Hematopoietic multipotent progenitor cell treated with erythropoietin and hydrocortisone succinate and interleukin-3 and kit ligand, for 17 days (in vitro differentiated cells): ENCODE results near the gene NOX5.
"Not testable (repeated sequence)": the region's sequence is repeated elsewhere in the genome, so short reads cannot be mapped to it uniquely, and the experiment has no call there.

Source experiments
- DNase-seq: peaks from one replicate; pipeline ENCODE4 v3.0.0-alpha.2; 2015; ENCODE audit warnings: low spot score

The NOX5 gene

GRCh38 chr15:69058830-69059556 is 44.5 kb downstream of the NOX5 start:
- DNase-seq = peak; percentile 86

DNA sequence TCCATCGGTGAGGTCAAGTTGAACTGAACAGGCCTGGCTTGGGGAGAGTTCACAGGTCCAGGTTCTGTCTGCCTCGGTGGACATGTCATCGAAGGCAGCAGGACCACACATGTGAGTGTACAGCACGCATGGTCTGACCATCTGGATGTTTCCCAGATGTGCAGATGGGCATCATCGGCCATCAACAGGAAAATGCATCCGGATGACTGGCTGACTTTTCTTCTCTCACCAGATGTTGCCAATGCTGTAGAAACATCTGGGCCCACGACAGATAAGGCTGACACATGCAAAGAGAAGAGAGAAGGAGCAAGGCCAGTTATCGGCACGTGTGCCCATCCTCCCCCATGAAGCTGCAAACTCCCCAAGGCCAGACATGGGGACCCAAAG is 45.1 kb downstream of the NOX5 start:
- peak; percentile 19 for DNase-seq

GRCh38 chr15:69060041-69060481 is 45.6 kb downstream of the NOX5 start:
- no peak for DNase-seq

DNA sequence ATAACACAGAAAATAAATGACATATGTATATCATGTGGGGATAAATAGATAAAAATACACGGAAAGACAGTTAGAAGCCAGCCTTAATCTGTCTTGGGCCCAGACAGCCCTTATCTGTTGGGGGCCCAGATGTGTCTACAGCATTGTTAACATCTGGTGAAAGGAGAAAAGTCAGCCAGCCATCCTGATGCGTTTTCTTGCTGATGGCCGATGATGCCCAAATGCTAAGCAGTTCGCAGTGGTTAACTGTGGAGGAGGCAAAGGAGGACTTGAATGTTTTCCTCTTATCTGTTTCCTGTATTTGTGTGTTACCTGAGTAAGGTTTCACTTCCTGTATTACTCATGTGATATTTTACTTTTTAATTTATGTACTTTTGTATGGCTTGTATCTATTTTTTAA is 46.2 kb downstream of the NOX5 start:
- DNase-seq = no peak

- DNase-seq = no peak
Observed at GRCh38 chr15:69061414-69061842, 46.9 kb downstream of the NOX5 start.

DNA sequence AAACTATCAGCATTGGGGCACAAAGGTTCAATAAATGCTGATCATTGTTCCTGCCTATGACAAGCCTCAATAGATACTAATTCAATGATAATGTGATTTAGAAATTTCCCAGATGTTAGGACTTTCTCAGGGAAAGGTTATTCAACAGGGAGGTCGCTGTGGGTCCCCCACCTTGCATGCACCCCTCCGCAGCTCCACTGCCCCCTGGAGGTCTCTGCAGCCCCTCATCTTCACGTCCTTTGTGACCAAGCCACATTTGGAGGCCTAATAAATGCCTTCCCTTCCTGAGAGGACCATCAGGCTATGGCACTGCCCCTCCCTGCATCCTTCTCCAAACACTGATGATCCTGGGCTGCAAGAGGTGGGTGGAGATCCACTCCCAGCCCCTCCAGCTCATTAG is 50.2 kb downstream of the NOX5 start:
- no peak for DNase-seq

DNA sequence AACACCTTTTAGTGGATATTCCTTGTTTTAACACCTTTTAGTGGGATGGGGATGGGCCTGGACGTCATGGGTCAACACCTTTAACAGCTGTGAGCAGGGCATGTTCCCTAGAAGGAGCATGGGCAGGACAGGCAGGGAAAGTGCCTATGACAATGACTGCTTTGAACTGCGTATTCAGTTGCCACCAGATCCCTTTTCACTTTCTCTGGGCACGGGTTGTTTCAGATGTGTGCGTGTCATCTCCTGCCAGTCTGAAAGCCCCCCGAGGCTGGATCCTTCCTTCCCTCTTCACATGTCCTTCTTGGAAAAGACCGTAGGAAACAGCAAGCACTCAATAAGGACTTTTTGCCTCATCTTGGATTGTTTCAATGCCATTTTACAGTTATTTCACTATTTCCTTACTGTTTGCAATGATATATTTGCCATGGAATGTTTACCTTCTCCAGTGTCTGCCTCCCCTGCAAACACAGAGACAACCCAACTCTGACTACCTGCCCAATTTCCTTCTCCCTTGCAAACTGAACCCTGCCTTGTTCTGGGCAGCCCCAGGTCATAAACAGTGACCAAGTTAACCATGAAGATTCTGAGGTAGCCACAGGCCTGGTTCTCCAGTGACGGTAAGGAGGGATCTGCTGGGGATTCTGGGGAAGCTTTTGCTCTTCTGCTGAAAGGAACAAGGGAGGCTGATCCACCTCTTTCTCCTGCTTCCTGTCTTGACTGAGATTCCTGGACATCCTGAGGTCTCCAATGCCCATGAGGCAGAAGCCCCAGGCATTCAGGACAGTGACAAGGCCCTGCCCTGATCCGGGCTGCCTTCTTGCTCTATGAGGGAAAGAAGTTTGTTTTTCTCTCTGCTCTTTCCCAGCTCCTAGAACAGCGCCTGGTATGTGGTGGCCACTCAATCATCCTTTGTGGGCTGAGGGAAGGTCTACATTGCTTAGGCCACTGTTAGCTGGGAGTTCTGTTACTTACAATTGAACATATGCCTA is 51.8 kb downstream of the NOX5 start:
- DNase-seq = no peak

GRCh38 chr15:69067296-69067695 is 52.8 kb downstream of the NOX5 start:
- no peak for DNase-seq

DNA sequence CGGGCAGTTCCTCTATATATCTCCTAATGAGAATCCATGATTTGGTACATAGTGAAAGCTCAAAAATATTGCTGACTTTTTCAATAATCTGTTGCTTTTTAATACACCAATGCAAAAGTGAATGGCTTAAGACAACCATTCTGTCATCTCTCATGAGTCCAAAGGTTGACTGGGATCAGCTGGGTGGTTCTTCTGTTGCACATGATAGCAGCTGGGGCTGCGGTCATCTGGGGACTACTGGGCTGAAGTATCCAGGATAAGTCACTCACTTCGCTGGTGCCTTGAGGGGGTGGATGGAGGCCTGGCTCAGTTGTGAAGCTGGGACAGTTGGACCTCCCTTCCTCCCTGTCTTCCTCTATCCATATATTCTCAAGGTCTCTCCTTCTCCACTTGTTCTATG is 53.7 kb downstream of the NOX5 start:
- no peak for DNase-seq

DNA sequence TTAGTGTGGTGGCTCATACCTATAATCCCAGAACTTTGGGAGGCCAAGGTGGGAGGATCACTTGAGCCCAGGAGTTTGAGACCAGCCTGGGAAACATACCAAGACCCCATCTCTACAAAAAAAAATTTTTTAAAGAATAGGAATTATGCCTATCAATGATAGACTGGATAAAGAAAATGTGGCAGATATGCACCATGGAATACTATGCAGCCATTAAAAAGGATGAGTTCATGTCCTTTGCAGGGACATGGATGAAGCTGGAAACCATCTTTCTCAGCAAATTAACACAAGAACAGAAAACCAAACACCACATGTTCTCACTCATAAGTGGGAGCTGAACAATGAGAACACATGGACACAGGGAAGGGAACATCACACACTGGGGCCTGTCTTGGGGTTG is 54.8 kb downstream of the NOX5 start:
- DNase-seq = not testable (repeated sequence)

- DNase-seq = no peak
Observed at GRCh38 chr15:69069996-69070395, 55.5 kb downstream of the NOX5 start.

DNA sequence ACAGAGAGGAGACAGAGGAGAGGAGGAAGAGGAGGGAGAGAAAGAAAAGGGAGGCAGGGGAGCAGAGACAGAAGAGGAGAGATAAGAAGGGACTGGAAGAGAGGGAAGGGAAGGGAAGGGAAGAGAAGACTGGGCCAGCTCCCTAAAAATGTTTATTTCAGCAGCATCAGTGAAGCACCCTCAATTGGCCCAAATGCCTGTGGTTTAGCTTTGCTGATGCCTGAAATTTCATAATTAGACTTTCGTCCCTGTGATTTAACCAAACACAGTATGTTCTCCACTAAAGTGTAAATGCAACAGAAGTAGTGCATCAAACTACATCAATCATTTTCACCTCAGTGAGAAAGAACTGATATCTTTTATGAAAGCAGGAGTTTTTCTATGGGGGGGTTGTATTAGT is 55.9 kb downstream of the NOX5 start:
- DNase-seq = no peak

GRCh38 chr15:69071260-69071659 is 56.8 kb downstream of the NOX5 start:
- no peak for DNase-seq

DNA sequence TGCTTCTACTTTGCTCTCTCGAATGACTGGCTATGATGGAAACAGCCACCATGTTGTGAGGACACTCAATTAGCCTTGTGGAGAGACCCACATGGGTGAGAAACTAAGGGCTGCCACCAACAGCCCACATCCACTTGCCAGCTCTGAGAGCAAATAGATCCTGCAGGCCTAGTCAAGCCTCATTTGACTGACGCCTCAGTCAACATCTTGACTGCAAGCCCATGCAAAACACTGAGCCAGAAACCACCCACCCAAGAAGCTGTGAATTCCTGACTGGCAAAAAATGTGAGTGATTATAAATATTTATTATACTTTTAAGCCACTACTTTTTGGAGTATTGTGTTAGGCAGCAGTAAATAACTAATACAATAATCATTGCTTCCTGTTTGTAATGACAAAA is 58.4 kb downstream of the NOX5 start:
- DNase-seq = no peak

DNA sequence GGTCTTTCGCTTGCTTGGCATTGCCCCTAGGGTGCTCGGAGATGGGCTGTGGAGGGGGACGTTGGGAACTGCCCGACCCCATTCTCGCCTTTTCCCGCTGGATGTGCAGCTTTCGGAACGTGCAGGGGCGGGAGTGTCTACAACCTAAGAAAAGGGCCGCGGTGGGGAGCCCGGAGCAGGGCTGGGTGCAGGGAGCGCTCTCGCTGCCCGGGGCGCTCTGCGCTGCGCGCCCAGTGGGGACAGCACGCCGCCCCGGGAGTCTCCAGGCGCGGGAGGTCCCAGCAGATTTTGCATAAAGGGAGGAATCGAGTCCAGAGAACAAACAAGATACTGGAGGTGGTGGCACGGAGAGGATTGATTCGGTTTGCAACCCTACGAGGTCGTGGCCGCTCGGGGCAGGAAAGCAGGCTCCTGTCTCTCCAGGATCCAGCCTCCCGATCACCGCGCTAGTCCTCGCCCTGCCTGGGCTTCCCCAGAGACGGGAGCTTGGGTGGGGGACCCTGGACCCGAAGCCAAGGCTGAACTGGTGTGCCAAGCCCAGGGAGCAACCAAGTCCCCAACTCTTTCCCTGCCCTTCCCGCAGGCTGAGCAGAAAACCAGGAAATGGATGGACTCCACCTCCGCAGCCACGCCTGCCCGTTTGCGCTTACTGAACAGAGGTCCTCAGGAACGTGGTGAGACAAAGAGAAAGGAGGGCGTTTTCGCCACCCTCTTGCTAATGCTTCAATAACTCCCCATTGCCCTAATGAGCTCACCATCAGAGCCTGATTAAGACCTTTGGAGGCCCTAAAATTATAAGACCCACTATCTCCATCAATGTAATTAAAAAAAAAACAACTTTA is 59.7 kb downstream of the NOX5 start:
- DNase-seq = no peak

GRCh38 chr15:69074843-69075224 is 60.3 kb downstream of the NOX5 start:
- no peak for DNase-seq

GRCh38 chr15:69075440-69075839 is 60.9 kb downstream of the NOX5 start:
- DNase-seq = no peak

- no peak for DNase-seq
Observed at GRCh38 chr15:69076756-69077155, 62.3 kb downstream of the NOX5 start.

DNA sequence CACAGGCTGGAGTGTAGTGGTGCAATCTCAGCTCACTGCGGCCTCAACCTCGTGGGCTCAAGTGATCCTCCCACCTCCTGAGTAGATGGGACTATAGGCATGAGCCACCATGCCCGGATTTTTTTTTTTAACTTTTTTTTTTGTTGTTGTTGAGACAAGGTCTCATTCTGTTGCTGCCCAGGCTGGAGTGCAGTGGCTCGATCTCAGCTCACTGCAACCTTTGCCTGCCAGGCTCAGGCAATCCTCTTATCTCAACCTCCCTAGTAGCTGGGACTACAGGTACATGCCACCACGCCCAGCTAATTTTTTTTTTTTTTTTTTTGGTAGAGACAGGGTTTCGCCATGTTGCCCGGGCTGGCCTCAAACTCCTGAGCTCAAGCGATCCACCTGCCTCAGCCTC is 64.1 kb downstream of the NOX5 start:
- DNase-seq = no peak

DNA sequence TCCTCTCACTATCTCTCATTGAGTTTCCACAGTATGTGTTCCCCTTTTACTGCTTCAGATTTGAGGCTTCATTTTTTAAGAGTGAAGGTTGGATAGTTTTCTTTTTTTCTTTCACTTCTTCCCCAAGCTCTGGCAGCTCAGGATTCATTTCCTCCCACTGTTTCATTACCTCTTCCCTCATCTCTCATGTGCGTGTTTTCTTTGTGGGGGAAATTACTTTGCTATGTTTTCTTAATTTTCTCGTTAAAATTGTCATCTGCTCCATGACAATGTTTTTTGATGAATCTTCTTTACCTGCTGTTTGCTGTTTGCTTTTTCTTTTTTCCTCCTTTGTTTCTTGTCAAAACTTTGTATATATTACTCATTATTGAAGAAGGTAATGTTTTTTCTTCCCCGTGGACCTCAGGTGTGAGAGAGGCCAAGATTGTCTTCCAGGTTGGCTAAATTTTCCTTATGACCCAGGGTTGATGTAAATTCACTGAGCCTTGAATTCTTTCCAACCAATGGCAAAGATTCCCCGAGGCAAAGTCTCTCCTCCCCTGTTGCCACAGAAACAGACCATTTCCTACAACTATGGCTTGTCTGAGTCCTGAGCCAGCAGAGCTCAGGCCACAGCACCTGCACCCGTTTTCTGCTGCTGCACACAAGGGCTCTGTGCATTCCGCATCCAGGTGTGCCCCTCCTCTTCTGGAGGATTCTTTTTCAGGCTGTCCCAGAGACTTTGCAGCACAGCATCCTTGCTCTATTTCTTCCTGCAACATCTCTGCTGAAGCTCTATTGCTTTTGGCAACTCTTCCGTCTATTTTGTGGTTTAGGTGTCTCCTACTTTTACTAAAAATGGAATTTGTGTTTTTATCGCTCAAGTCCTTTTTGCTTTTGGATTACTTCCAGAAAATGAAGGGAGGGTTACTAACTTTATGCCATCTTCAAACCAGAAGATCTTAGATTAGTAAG is 66.1 kb downstream of the NOX5 start:
- DNase-seq = no peak
